Naive B cell (primary cell): ENCODE measurements around the gene OCIAD2. TPM values are rescaled to one million over a fixed set of nuclear protein-coding genes. Genes with fewer than 3 reads are reported as not detected.
"Not testable (repeated sequence)": the region's sequence is repeated elsewhere in the genome, so short reads cannot be mapped to it uniquely, and the experiment has no call there.

Source experiments
- ATAC-seq, 2 donors: fragments of 150-1000 bp; cut with Tn5 transposase; 2 replicates each; pipeline ENCODE4 v1.10.0; 2021; ENCODE audit warnings: low read depth in 2 of 2, mild to moderate bottlenecking in 2 of 2, moderate library complexity in 2 of 2
- DNase-seq: peaks from one replicate; pipeline ENCODE4 v3.0.0; 2022
- H3K27ac Mint-ChIP-seq, 6 donors: one replicate each; pipeline ENCODE4 v1.8.0; 2020 to 2022; ENCODE audit warnings: mild to moderate bottlenecking in 6 of 6, mixed read lengths in 6 of 6, moderate library complexity in 5 of 6, inconsistent platforms in 2 of 6
- H3K27me3 Mint-ChIP-seq, 3 donors: one replicate each; pipeline ENCODE4 v1.8.0; 2021 to 2022; ENCODE audit warnings: mixed read lengths in 3 of 3, mild to moderate bottlenecking in 1 of 3
- H3K36me3 Mint-ChIP-seq, 2 donors: one replicate each; pipeline ENCODE4 v1.8.0; 2020 to 2022; ENCODE audit warnings: mixed read lengths in 2 of 2, inconsistent platforms in 1 of 2, mild to moderate bottlenecking in 1 of 2
- H3K4me1 Mint-ChIP-seq, 3 donors: one replicate each; pipeline ENCODE4 v1.8.0; 2020 to 2022; ENCODE audit warnings: mixed read lengths in 3 of 3, inconsistent platforms in 1 of 3, mild to moderate bottlenecking in 1 of 3, moderate library complexity in 1 of 3
- H3K4me3 Mint-ChIP-seq, 8 donors: one replicate each; pipeline ENCODE4 v1.8.0; 2020 to 2022; ENCODE audit warnings: mild to moderate bottlenecking in 8 of 8, mixed read lengths in 8 of 8, moderate library complexity in 8 of 8, inconsistent platforms in 2 of 8
- H3K9me3 Mint-ChIP-seq, 7 donors: one replicate each; pipeline ENCODE4 v1.8.0; 2020 to 2022; ENCODE audit warnings: mixed read lengths in 7 of 7, mild to moderate bottlenecking in 5 of 7, inconsistent platforms in 2 of 7, moderate library complexity in 1 of 7
- polyA plus RNA-seq, 6 donors: library from polyadenylated mRNA; unstranded; fragments of 300-500 nt; fragmentation: Illumina TruSeq; gene quantifications; one replicate each; pipeline ENCODE4 v1.2.3, GENCODE V29; 2021; ENCODE audit warnings: low read depth in 6 of 6

OCIAD2 gene
- polyA plus RNA-seq, 6 donors from 2014 or later, result 156 to 182 (median 166) TPM

DNA sequence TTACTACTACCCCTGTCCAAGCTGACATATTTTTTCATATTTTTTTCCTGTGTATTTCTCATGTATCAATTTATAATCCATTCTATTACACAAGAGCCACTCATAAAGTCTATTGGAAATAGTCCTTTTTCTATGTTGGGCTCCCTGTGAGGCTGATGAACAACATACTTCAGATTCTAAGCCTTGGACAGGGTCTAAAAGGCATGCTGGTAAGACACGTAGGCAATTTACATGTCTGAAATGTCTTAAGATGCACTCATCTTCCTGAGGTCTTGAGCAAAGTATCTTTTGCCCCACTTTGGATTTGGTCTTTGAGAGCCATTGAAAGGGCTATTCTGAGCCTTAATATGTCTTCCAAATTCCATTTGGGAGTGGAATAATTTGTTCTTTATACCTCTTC lies 43.9 kb downstream of the OCIAD2 start:
- H3K4me1 Mint-ChIP-seq, result no peaks in the 10 kb centered on the region
- no peaks in the 10 kb centered on the region for H3K27me3 Mint-ChIP-seq
- H3K9me3 Mint-ChIP-seq, result peaks cover 0 to 7% (median 5%) of the 10 kb centered on the region in 7 donors
- H3K4me3 Mint-ChIP-seq, result no peak overlapping the region
- no peak overlapping the region for H3K27ac Mint-ChIP-seq
- H3K36me3 Mint-ChIP-seq, result peaks cover 0 to 13% of the 10 kb centered on the region in 2 donors
- no peak for ATAC-seq
- no peak for DNase-seq

DNA sequence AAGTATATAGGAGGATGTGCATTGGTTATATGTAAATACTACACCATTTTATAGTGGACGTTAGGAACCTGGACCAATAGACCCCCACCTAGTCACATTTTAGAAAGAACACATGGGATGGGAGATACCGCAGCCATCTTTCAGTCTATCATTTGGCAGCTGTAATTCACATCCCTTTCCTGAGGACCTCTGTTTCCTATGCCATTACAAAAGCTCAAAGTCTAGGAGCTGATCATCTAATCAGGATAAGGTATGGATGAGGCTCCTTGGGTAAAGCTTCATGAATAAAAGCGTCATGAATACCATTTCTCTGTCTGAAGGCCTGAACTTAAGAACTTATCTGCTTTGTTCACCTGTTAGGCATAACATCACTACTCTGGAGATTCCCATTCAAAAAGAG lies 44.5 kb downstream of the OCIAD2 start:
- no peaks in the 10 kb centered on the region for H3K27me3 Mint-ChIP-seq
- no peak for DNase-seq
- no peak overlapping the region for H3K4me3 Mint-ChIP-seq
- peaks cover 0 to 7% (median 4%) of the 10 kb centered on the region in 7 donors for H3K9me3 Mint-ChIP-seq
- peak overlapping the region in 1 of 6 donors; percentile 49 for H3K27ac Mint-ChIP-seq
- H3K4me1 Mint-ChIP-seq, result no peaks in the 10 kb centered on the region
- peaks cover 0 to 14% of the 10 kb centered on the region in 2 donors for H3K36me3 Mint-ChIP-seq
- no peak for ATAC-seq

DNA sequence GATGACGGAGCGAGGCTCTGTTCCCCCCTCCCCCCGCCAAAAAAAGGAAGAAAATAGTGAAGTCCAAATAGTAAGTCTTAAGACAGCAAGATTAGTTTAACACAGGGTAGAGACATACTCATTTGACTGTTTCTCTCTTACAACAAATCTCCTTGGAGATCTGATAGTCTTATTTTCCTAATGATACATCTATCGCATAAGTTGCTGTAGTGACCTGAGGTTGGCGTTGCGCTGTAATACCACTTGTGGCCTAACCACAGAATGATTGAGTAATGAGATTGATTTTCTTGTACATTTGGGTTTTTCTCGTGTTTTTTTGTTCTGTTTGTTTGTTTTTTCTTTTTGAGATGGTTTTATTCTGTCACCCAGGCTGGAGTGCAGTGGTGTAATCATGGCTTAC lies 48.4 kb downstream of the OCIAD2 start:
- Mint-ChIP-seq H3K36me3 (peaks cover 0 to 17% of the 10 kb centered on the region in 2 donors), H3K27me3 (no peaks in the 10 kb centered on the region), H3K4me3 (no peak overlapping the region), H3K27ac (peak overlapping the region in 1 of 6 donors; percentile 35), H3K9me3 (no peaks in the 10 kb centered on the region), H3K4me1 (no peaks in the 10 kb centered on the region)
- ATAC-seq (no peak), DNase-seq (no peak)

DNA sequence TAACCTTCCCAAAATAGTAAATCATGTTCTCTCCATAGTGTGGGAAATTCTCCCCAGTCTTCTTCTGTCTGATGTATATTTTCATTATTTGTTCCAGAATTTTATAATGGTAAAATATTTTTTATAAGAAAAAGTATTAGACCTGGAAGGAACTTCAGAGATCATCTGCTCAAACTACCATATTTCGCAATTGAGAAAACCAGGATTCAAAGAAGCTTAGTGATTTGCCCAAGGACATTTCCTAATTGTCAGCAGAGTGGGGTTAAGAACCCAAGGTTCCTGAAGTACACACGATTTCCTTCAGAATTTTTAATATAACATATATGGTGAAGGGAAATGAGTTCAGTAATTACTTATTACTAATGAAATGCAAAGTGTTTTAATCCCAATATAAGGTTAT lies 51.6 kb downstream of the OCIAD2 start:
- H3K9me3 Mint-ChIP-seq, result no peaks in the 10 kb centered on the region
- H3K27me3 Mint-ChIP-seq, result no peaks in the 10 kb centered on the region
- H3K36me3 Mint-ChIP-seq, result peaks cover 0 to 19% of the 10 kb centered on the region in 2 donors
- H3K27ac Mint-ChIP-seq, result peak overlapping the region in 1 of 6 donors; percentile 21
- DNase-seq (no peak), ATAC-seq (no peak)
- H3K4me1 Mint-ChIP-seq, result no peaks in the 10 kb centered on the region
- no peak overlapping the region for H3K4me3 Mint-ChIP-seq

DNA sequence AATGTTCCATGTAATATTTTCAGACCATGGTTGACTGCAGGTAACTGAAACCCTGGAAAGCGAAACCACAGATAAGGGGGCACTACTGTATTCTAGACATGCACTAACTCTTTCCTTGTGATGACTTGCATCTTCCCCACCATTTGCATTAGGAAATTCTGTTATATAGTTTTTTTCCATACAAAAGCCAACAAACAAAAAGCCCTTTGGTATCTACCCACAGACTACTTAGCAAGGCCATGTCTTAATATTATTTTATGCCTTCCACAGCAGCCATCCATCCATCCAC lies 52.2 kb downstream of the OCIAD2 start:
- ATAC-seq (no peak), DNase-seq (no peak)
- Mint-ChIP-seq H3K27ac (peak overlapping the region in 2 of 6 donors; percentile 21 to 66), H3K4me1 (no peaks in the 10 kb centered on the region), H3K36me3 (peaks cover 0 to 14% of the 10 kb centered on the region in 2 donors), H3K27me3 (no peaks in the 10 kb centered on the region), H3K9me3 (no peaks in the 10 kb centered on the region), H3K4me3 (no peak overlapping the region)

DNA sequence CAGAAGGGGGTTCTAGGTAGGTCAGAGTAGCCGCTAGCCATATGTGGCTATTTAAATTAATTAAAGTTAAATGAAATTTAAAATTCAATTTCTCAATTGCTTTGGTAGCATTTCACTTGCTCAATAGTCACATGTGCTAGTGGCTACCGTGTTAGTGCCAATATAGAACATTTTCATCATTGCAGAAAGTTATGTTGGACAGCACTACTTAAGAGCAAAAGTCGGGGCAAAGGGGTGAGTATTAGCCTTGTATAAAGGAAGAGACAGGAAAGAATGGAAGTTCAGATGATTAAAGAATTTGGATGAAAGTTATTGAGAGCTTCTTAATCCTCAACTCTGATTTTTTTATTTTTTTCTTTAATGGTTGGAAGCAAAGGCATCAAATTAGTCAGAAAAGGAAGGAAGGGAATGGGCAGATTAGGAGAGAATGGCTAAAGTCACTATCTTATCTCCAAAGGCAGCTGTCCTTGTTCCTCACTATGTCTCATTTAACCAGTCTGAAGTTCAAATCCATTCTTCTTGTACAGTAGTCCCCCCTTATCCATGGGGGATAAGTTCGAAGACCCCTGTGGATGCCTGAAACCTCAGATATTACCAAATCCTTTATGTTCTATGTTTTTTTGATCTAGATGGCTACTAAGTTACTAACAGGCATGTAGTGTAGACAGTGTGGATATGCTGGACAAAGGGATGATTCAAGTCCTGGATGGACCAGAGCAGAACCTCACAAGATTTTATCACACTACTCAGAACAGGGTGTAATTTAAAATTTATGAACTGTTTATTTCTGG lies 52.8 kb downstream of the OCIAD2 start:
- Mint-ChIP-seq H3K27ac (no peak overlapping the region), H3K4me1 (no peaks in the 10 kb centered on the region), H3K36me3 (peaks cover 0 to 14% of the 10 kb centered on the region in 2 donors), H3K9me3 (no peaks in the 10 kb centered on the region), H3K4me3 (no peak overlapping the region), H3K27me3 (no peaks in the 10 kb centered on the region)
- no peak for DNase-seq
- ATAC-seq, result no peak

DNA sequence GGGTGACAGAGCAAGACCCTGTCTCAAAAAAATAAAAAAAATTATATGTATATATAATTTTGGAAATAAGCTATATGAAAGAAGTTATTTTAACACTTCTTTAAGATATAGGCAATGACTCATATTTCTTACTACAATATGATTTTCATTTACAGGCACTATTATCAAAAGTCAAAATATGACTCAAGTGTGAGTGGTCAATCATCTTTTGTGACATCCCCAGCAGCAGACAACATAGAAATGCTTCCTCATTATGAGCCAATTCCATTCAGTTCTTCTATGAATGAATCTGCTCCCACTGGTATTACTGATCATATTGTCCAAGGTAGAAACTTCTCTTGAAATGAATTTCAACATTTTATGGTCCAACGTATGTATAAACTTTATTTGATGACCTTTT lies 54.9 kb downstream of the OCIAD2 start:
- H3K9me3 Mint-ChIP-seq, result peaks cover 0 to 4% (median 0%) of the 10 kb centered on the region in 7 donors
- H3K27me3 Mint-ChIP-seq, result no peaks in the 10 kb centered on the region
- peaks cover 0 to 6% (median 0%) of the 10 kb centered on the region in 3 donors for H3K4me1 Mint-ChIP-seq
- no peak for DNase-seq
- H3K36me3 Mint-ChIP-seq, result peaks cover 9 to 17% of the 10 kb centered on the region in 2 donors
- ATAC-seq, result no peak
- H3K4me3 Mint-ChIP-seq, result no peak overlapping the region
- H3K27ac Mint-ChIP-seq, result peak overlapping the region in 1 of 6 donors; percentile 60

DNA sequence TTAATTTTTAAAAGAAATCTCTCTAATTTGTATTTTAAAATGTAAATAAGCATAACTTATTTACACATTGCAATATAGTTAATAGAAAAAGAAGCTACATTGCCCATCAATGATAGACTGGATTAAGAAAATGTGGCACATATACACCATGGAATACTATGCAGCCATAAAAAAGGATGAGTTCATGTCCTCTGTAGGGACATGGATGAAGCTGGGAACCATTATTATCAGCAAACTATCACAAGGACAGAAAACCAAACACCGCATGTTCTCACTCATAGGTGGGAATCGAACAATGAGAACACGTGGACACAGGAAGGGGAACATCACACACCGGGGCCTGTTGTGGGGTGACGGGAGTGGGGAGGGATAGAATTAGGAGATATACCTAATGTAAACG lies 57.8 kb downstream of the OCIAD2 start:
- not testable (repeated sequence) for H3K9me3 Mint-ChIP-seq, H3K27me3 Mint-ChIP-seq, ATAC-seq, DNase-seq
- H3K27ac Mint-ChIP-seq, result peak overlapping the region in 1 of 6 donors; percentile 27
- H3K4me3 Mint-ChIP-seq, result peak overlapping the region in 1 of 8 donors; percentile 29
- peaks cover 26 to 28% of the 10 kb centered on the region in 2 donors for H3K36me3 Mint-ChIP-seq
- peaks cover 0 to 15% (median 3%) of the 10 kb centered on the region in 3 donors for H3K4me1 Mint-ChIP-seq

DNA sequence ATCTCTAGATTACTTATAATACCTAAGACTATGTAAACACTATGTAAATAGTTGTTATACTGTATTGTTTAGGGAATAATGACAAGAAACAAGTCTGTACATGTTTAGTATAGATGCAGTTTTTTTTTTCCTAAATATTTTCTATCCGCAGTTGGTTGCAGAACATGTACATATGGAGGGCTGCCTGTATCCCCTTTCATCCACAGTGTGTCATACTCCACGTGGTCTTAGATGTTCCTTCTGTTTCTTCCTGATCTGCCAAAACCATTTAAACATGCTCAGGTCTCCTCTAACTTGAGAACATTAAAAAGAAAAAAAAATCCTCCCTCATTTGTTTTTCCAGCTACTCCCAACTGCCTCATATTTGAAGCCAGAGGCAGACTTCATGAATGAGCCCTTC lies 61.7 kb downstream of the OCIAD2 start:
- Mint-ChIP-seq H3K27me3 (no peaks in the 10 kb centered on the region), H3K9me3 (peaks cover 0 to 4% (median 0%) of the 10 kb centered on the region in 7 donors), H3K4me3 (no peak overlapping the region), H3K36me3 (peaks cover 25 to 30% of the 10 kb centered on the region in 2 donors), H3K4me1 (peaks cover 0 to 16% (median 3%) of the 10 kb centered on the region in 3 donors), H3K27ac (peak overlapping the region in 1 of 6 donors; percentile 33)
- ATAC-seq (no peak), DNase-seq (no peak)

DNA sequence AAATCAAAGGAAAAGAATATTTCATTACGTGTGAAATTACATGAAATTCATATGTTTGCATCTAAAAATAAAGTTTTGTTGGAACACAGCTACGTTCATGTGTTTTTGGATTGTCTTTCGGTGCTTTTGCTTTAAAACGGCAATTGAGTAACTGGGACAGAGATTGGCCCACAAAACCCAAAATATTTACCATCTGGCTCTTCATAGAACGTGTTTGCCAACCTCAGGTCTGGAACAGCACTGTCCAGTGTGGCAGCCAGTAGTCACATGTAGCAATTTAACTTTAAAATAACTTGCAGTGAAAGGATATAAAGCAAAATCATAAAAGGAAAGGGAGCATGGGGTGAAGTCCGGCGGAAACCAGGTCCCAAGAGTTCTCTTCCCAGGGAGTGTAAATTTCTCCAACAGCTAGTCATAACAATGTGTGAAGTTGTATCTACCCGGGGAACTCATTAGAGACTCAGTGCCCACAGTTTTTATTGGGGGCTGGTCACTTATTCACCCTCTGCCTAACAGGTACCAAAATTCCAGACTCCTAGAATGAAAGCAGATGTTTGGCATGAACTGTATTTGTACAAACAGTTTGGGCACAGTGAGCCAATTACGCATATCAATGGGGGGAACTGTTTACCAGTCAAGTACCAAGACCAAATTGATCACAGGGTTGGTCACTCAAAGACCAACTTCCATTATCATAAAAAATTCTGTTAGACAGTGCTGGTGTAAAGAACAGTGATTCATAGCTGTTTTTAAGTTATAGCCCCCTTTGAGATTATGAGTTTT lies 65.3 kb downstream of the OCIAD2 start:
- peaks cover 23 to 27% of the 10 kb centered on the region in 2 donors for H3K36me3 Mint-ChIP-seq
- ATAC-seq, result no peak
- peak overlapping the region in 2 of 6 donors; percentile 14 to 35 for H3K27ac Mint-ChIP-seq
- H3K27me3 Mint-ChIP-seq, result no peaks in the 10 kb centered on the region
- no peak for DNase-seq
- H3K9me3 Mint-ChIP-seq, result no peaks in the 10 kb centered on the region
- H3K4me3 Mint-ChIP-seq, result no peak overlapping the region
- H3K4me1 Mint-ChIP-seq, result peaks cover 0 to 13% (median 12%) of the 10 kb centered on the region in 3 donors

DNA sequence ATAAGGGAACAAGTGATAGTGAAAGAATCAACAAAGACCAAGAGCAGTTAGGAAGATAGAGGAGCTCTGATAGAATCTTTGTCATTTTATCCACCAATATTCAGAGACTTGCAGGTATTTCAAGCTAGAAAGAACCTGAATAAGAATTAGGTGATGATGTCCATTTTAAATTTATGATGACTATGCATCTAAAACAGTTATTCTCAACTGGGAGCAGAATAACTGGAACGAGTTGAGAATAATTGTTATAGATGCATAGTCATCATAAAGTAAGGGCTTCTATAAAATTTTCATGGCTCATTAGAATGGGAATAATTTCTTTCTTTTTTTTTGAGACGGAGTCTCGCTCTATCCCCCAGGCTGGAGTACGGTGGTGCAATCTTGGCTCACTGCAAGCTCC lies 69.9 kb downstream of the OCIAD2 start:
- no peaks in the 10 kb centered on the region for H3K27me3 Mint-ChIP-seq
- H3K4me1 Mint-ChIP-seq, result peaks cover 8 to 16% (median 16%) of the 10 kb centered on the region in 3 donors
- no peak overlapping the region for H3K4me3 Mint-ChIP-seq
- no peak overlapping the region for H3K27ac Mint-ChIP-seq
- ATAC-seq (no peak), DNase-seq (no peak)
- H3K9me3 Mint-ChIP-seq, result no peaks in the 10 kb centered on the region
- H3K36me3 Mint-ChIP-seq, result peaks cover 10 to 14% of the 10 kb centered on the region in 2 donors
